Central memory CD8-positive, alpha-beta T cell (primary cell): Measurements from ENCODE around the gene NRAP.

Experiments
- ATAC-seq: fragments of 150-1000 bp; cut with Tn5 transposase; replicated peaks from 2 replicates; pipeline ENCODE4 v1.10.0; 2022; ENCODE audit warnings: mild to moderate bottlenecking, moderate FRiP score, moderate number of reproducible peaks; ENCODE audit not compliant: poor library complexity, severe bottlenecking; ENCODE audit errors: extremely low read depth
- DNase-seq, 2 donors: peaks; one replicate each; pipeline ENCODE4 v3.0.0; 2021; ENCODE audit warnings: low spot score in 2 of 2
- H3K27ac Mint-ChIP-seq: one replicate; pipeline ENCODE4 v1.8.0; 2022; ENCODE audit warnings: low read depth, mild to moderate bottlenecking, moderate library complexity, mixed read lengths
- H3K27me3 Mint-ChIP-seq: one replicate; pipeline ENCODE4 v1.8.0; 2022; ENCODE audit warnings: mixed read lengths
- H3K36me3 Mint-ChIP-seq: one replicate; pipeline ENCODE4 v1.8.0; 2022; ENCODE audit warnings: mild to moderate bottlenecking, moderate library complexity, mixed read lengths; ENCODE audit not compliant: insufficient read depth
- H3K4me1 Mint-ChIP-seq: one replicate; pipeline ENCODE4 v1.8.0; 2022; ENCODE audit warnings: mixed read lengths
- H3K4me3 Mint-ChIP-seq: one replicate; pipeline ENCODE4 v1.8.0; 2022; ENCODE audit warnings: mild to moderate bottlenecking, moderate library complexity, mixed read lengths
- H3K9me3 Mint-ChIP-seq: one replicate; pipeline ENCODE4 v1.8.0; 2022; ENCODE audit warnings: mixed read lengths

Gene NRAP

GRCh38 chr10:113692271-113692670, 28.4 kb upstream of the NRAP start:
- H3K27ac Mint-ChIP-seq: no peak overlapping the region
- H3K36me3 Mint-ChIP-seq: peaks cover 12% of the 10 kb centered on the region
- H3K4me3 Mint-ChIP-seq: no peak overlapping the region
- H3K9me3 Mint-ChIP-seq: peaks cover 22% of the 10 kb centered on the region
- peaks cover 50% of the 10 kb centered on the region for H3K4me1 Mint-ChIP-seq
- DNase-seq (no peak), ATAC-seq (no peak)
- H3K27me3 Mint-ChIP-seq: no peaks in the 10 kb centered on the region

GRCh38 chr10:113691381-113691780, 27.5 kb upstream of the NRAP start:
- Mint-ChIP-seq H3K4me1 (peaks cover 50% of the 10 kb centered on the region), H3K4me3 (no peak overlapping the region), H3K27me3 (no peaks in the 10 kb centered on the region), H3K36me3 (peaks cover 9% of the 10 kb centered on the region), H3K9me3 (peaks cover 26% of the 10 kb centered on the region), H3K27ac (no peak overlapping the region)
- ATAC-seq (no peak), DNase-seq (no peak)

GRCh38 chr10:113690749-113691148, 26.9 kb upstream of the NRAP start:
- Mint-ChIP-seq H3K4me1 (peaks cover 54% of the 10 kb centered on the region), H3K27me3 (no peaks in the 10 kb centered on the region), H3K9me3 (peaks cover 26% of the 10 kb centered on the region), H3K4me3 (no peak overlapping the region), H3K36me3 (peaks cover 8% of the 10 kb centered on the region), H3K27ac (peak overlapping the region; percentile 91)
- DNase-seq (no peak), ATAC-seq (no peak)

- H3K36me3 Mint-ChIP-seq: peaks cover 9% of the 10 kb centered on the region
- H3K4me1 Mint-ChIP-seq: peaks cover 58% of the 10 kb centered on the region
- H3K9me3 Mint-ChIP-seq: peaks cover 32% of the 10 kb centered on the region
- ATAC-seq (no peak), DNase-seq (no peak)
- peak overlapping the region; percentile 91 for H3K27ac Mint-ChIP-seq
- peak overlapping the region; percentile 57 for H3K4me3 Mint-ChIP-seq
- no peaks in the 10 kb centered on the region for H3K27me3 Mint-ChIP-seq
These were observed 25.7 kb upstream of the NRAP start for GRCh38 chr10:113689574-113689973.

GRCh38 chr10:113689057-113689456, 25.2 kb upstream of the NRAP start:
- Mint-ChIP-seq H3K27ac (peak overlapping the region; percentile 91), H3K4me3 (peak overlapping the region; percentile 57), H3K9me3 (peaks cover 31% of the 10 kb centered on the region), H3K4me1 (peaks cover 62% of the 10 kb centered on the region), H3K36me3 (peaks cover 9% of the 10 kb centered on the region), H3K27me3 (no peaks in the 10 kb centered on the region)
- no peak for ATAC-seq
- no peak for DNase-seq

GRCh38 chr10:113687037-113687436, 23.2 kb upstream of the NRAP start:
- peaks cover 20% of the 10 kb centered on the region for H3K9me3 Mint-ChIP-seq
- H3K36me3 Mint-ChIP-seq: peaks cover 5% of the 10 kb centered on the region
- ATAC-seq: no peak
- H3K27ac Mint-ChIP-seq: no peak overlapping the region
- no peaks in the 10 kb centered on the region for H3K27me3 Mint-ChIP-seq
- H3K4me3 Mint-ChIP-seq: no peak overlapping the region
- DNase-seq: no peak
- peaks cover 68% of the 10 kb centered on the region for H3K4me1 Mint-ChIP-seq

GRCh38 chr10:113686028-113686427, 22.2 kb upstream of the NRAP start:
- Mint-ChIP-seq H3K9me3 (peaks cover 20% of the 10 kb centered on the region), H3K27me3 (no peaks in the 10 kb centered on the region), H3K4me1 (peaks cover 78% of the 10 kb centered on the region), H3K4me3 (no peak overlapping the region), H3K36me3 (peaks cover 3% of the 10 kb centered on the region), H3K27ac (no peak overlapping the region)
- DNase-seq (no peak), ATAC-seq (no peak)

GRCh38 chr10:113683300-113683699, 19.5 kb upstream of the NRAP start:
- peaks cover 18% of the 10 kb centered on the region for H3K9me3 Mint-ChIP-seq
- no peak overlapping the region for H3K27ac Mint-ChIP-seq
- DNase-seq (no peak), ATAC-seq (no peak)
- peaks cover 72% of the 10 kb centered on the region for H3K4me1 Mint-ChIP-seq
- H3K4me3 Mint-ChIP-seq: no peak overlapping the region
- peaks cover 9% of the 10 kb centered on the region for H3K36me3 Mint-ChIP-seq
- no peaks in the 10 kb centered on the region for H3K27me3 Mint-ChIP-seq

- Mint-ChIP-seq H3K27ac (peak overlapping the region; percentile 85), H3K4me3 (peak overlapping the region; percentile 81), H3K27me3 (no peaks in the 10 kb centered on the region), H3K9me3 (peaks cover 6% of the 10 kb centered on the region), H3K4me1 (peaks cover 68% of the 10 kb centered on the region), H3K36me3 (peaks cover 9% of the 10 kb centered on the region)
- ATAC-seq: peak; percentile 8
- no peak for DNase-seq
These were observed 18.0 kb upstream of the NRAP start for GRCh38 chr10:113681533-113682470.

GRCh38 chr10:113680190-113681111, 16.6 kb upstream of the NRAP start:
- Mint-ChIP-seq H3K36me3 (peaks cover 9% of the 10 kb centered on the region), H3K4me1 (peaks cover 62% of the 10 kb centered on the region), H3K27me3 (no peaks in the 10 kb centered on the region), H3K4me3 (peak overlapping the region; percentile 81), H3K9me3 (peaks cover 6% of the 10 kb centered on the region), H3K27ac (peak overlapping the region; percentile 85)
- DNase-seq: no peak
- peak; percentile 13 for ATAC-seq

GRCh38 chr10:113679463-113680189, 15.8 kb upstream of the NRAP start, which contains the start of gene CASP7:
TSS of gene CASP7 (plus strand) at chr10:113679912. CDS start at chr10:113697494, 17,582 bp downstream.
- Mint-ChIP-seq H3K9me3 (peaks cover under 1% of the 10 kb centered on the region), H3K36me3 (peaks cover 8% of the 10 kb centered on the region), H3K27me3 (no peaks in the 10 kb centered on the region), H3K4me3 (peak within 1 kb of the TSS; percentile 81), H3K4me1 (peaks cover 54% of the 10 kb centered on the region), H3K27ac (peak within 1 kb of the TSS; percentile 85)
- DNase-seq (peak; percentile 59 to 69), ATAC-seq (peak; percentile 92)

GRCh38 chr10:113666682-113667252, 2.9 kb upstream of the NRAP start:
- no peak for ATAC-seq
- H3K36me3 Mint-ChIP-seq: no peaks in the 10 kb centered on the region
- no peak overlapping the region for H3K27ac Mint-ChIP-seq
- H3K4me3 Mint-ChIP-seq: no peak overlapping the region
- H3K9me3 Mint-ChIP-seq: peaks cover 6% of the 10 kb centered on the region
- DNase-seq: no peak
- no peaks in the 10 kb centered on the region for H3K4me1 Mint-ChIP-seq
- H3K27me3 Mint-ChIP-seq: peaks cover 72% of the 10 kb centered on the region
